HepG2 (cell line): ENCODE results near the gene GBGT1. TPM values are rescaled to one million over a fixed set of nuclear protein-coding genes. Genes with fewer than 3 reads are reported as not detected.

Source experiments
- ARID4A ChIP-seq: sonication (generic); formaldehyde crosslinking; IDR thresholded peaks from 2 replicates; pipeline ENCODE4 v1.5.0; 2020; ENCODE audit warnings: mild to moderate bottlenecking, missing genetic modification reagents, borderline replicate concordance
- DMAP1 ChIP-seq: IDR thresholded peaks from 2 replicates; pipeline ENCODE4 v1.6.1; 2016
- FOSL2 ChIP-seq: sonication (generic); formaldehyde crosslinking; IDR thresholded peaks from 2 replicates; pipeline ENCODE4 v1.4.0; 2020; ENCODE audit warnings: missing genetic modification reagents
- GLMP ChIP-seq: sonication (generic); formaldehyde crosslinking; IDR thresholded peaks from 2 replicates; pipeline ENCODE4 v1.9.0; 2021; ENCODE audit warnings: missing genetic modification reagents, mild to moderate bottlenecking, borderline replicate concordance
- KAT8 ChIP-seq: IDR thresholded peaks from 2 replicates; pipeline ENCODE4 v1.6.1; 2016; ENCODE audit warnings: missing genetic modification reagents, missing compliant biosample characterization
- KLF11 ChIP-seq: IDR thresholded peaks from 2 replicates; pipeline ENCODE4 v1.6.1; 2016; ENCODE audit warnings: missing compliant biosample characterization
- MTA1 ChIP-seq: sonication (generic); formaldehyde crosslinking; IDR thresholded peaks from 2 replicates; pipeline ENCODE4 v1.4.0; 2020; ENCODE audit warnings: missing genetic modification reagents, mild to moderate bottlenecking, borderline replicate concordance
- MXD1 ChIP-seq: sonication (generic); formaldehyde crosslinking; IDR thresholded peaks from 2 replicates; pipeline ENCODE4 v1.4.0; 2020; ENCODE audit warnings: mild to moderate bottlenecking, missing genetic modification reagents
- NR2F2 ChIP-seq: IDR thresholded peaks from 2 replicates; pipeline ENCODE4 v1.6.1; 2012; ENCODE audit warnings: low read depth, inconsistent platforms, borderline replicate concordance
- SOX5 ChIP-seq: IDR thresholded peaks from 2 replicates; pipeline ENCODE4 v1.6.1; 2016; ENCODE audit warnings: borderline replicate concordance
- TCF7L2 ChIP-seq: IDR thresholded peaks from 2 replicates; pipeline ENCODE4 v1.6.1; 2011; ENCODE audit warnings: mild to moderate bottlenecking, low read depth, low read length, moderate library complexity
- TFE3 ChIP-seq: IDR thresholded peaks from 2 replicates; pipeline ENCODE4 v1.6.1; 2016
- TP53 ChIP-seq: sonication (generic); formaldehyde crosslinking; conservative IDR thresholded peaks from 2 replicates; pipeline ENCODE4 v1.4.0; 2020; ENCODE audit warnings: missing genetic modification reagents
- TRIM24 ChIP-seq: sonication (generic); formaldehyde crosslinking; IDR thresholded peaks from 2 replicates; pipeline ENCODE4 v1.8.0; 2022; ENCODE audit warnings: mild to moderate bottlenecking, missing genetic modification reagents
- ZMAT5 ChIP-seq: sonication (generic); formaldehyde crosslinking; IDR thresholded peaks from 2 replicates; pipeline ENCODE4 v1.5.0; 2020; ENCODE audit warnings: mild to moderate bottlenecking, low read depth, missing genetic modification reagents, borderline replicate concordance
- ZNF343 ChIP-seq: sonication (generic); formaldehyde crosslinking; IDR thresholded peaks from 2 replicates; pipeline ENCODE4 v1.4.0; 2020; ENCODE audit warnings: mild to moderate bottlenecking, missing genetic modification reagents
- ZNF367 ChIP-seq: sonication (generic); formaldehyde crosslinking; IDR thresholded peaks from 2 replicates; pipeline ENCODE4 v1.4.0; 2020; ENCODE audit warnings: missing genetic modification reagents, borderline replicate concordance
- ZNF451 ChIP-seq: sonication (generic); formaldehyde crosslinking; IDR thresholded peaks from 2 replicates; pipeline ENCODE4 v1.5.0; 2020; ENCODE audit warnings: mild to moderate bottlenecking, missing genetic modification reagents
- ZNF567 ChIP-seq: sonication (generic); formaldehyde crosslinking; IDR thresholded peaks from 2 replicates; pipeline ENCODE4 v1.8.1; 2023; ENCODE audit warnings: mild to moderate bottlenecking, missing genetic modification reagents, borderline replicate concordance
- ZNF576 ChIP-seq: sonication (generic); formaldehyde crosslinking; IDR thresholded peaks from 2 replicates; pipeline ENCODE4 v1.4.0; 2020; ENCODE audit warnings: mild to moderate bottlenecking, missing genetic modification reagents
- ZNF746 ChIP-seq: sonication (generic); formaldehyde crosslinking; IDR thresholded peaks from 2 replicates; pipeline ENCODE4 v1.8.0; 2022; ENCODE audit warnings: mild to moderate bottlenecking, missing genetic modification reagents
- ZNF777 ChIP-seq: sonication (generic); formaldehyde crosslinking; IDR thresholded peaks from 2 replicates; pipeline ENCODE4 v1.4.0; 2020; ENCODE audit warnings: missing genetic modification reagents
- polyA plus RNA-seq, 8 experiments: library from polyadenylated mRNA; depleted of rRNA in 3 of 8; stranded (reverse) in 7 of 8; unstranded in 1 of 8; fragments of >200 nt; fragmentation: Illumina TruSeq in 4 of 8; extraction: Trizol in 4 of 8; gene quantifications; 2 replicates each; pipeline versions ENCODE4 v1.2.1 to v1.2.3, GENCODE V29; 2011 to 2016; ENCODE audit warnings: low read depth in 4 of 8, missing spikeins in 1 of 8, mixed read lengths in 1 of 8; ENCODE audit not compliant: insufficient read depth in 1 of 8
- total RNA-seq, 5 experiments: library from RNA; depleted of rRNA; stranded (reverse); fragments of >200 nt; fragmentation: Illumina TruSeq; extraction: Trizol; gene quantifications; 2 replicates each; pipeline ENCODE4 v1.2.3, GENCODE V29; 2016; ENCODE audit warnings: low read depth in 1 of 5

Gene GBGT1
- total and polyA plus RNA-seq, 2 of the 13 experiments (the other 11 are each of a cell fraction or from before 2014, with no cell fraction given), result not detected

GRCh38 chr9:133149130-133150015 is 14.3 kb downstream of the GBGT1 start (continued):
- TF ChIP-seq MXD1 (CRISPR knock-in tag) (peak; percentile 90), ZNF343 (peak; percentile 72; the same call in 1 of the 2 replicates), ZNF451 (CRISPR knock-in tag) (no peak), TCF7L2 (no peak), MTA1 (peak; percentile 62; the same call in 1 of the 2 replicates), TFE3 (no peak), KAT8 (CRISPR knock-in tag) (peak; percentile 39; the same call in 1 of the 2 replicates), ZNF777 (CRISPR knock-in tag) (no peak), TRIM24 (CRISPR knock-in tag) (no peak), ZNF367 (CRISPR knock-in tag) (0 out of 2 replicates have a peak, but pooled peaks have one; percentile 18), GLMP (CRISPR knock-in tag) (no peak), ARID4A (peak; percentile 88), ZMAT5 (CRISPR knock-in tag) (no peak), DMAP1 (CRISPR knock-in tag) (peak; percentile 93), ZNF567 (CRISPR knock-in tag) (peak; percentile 70; the same call in 1 of the 2 replicates), NR2F2 (no peak), ZNF746 (CRISPR knock-in tag) (peak; percentile 84), FOSL2 (CRISPR knock-in tag) (peak; percentile 53; the same call in 1 of the 2 replicates), TP53 (CRISPR knock-in tag) (no peak), SOX5 (CRISPR knock-in tag) (no peak), ZNF576 (CRISPR knock-in tag) (peak; percentile 90), KLF11 (CRISPR knock-in tag) (no peak)
